Neural cell (in vitro differentiated cells): ENCODE measurements around the gene ACAP1.

Experiments
- EZH2 ChIP-seq: fragments of 200-600, 300-800 bp; shearing (Covaris generic), sonication (generic); IDR thresholded peaks from 2 replicates; pipeline ENCODE4 v1.6.1; 2014; ENCODE audit warnings: antibody characterized with exemption, low read length, borderline replicate concordance, mild to moderate bottlenecking; ENCODE audit not compliant: insufficient read depth, poor library complexity, severe bottlenecking
- TF ChIP-seq, protein P1 (sequence below): fragments of 450-650 bp; IDR thresholded peaks from 2 replicates; pipeline ENCODE4 v1.5.1; 2014; ENCODE audit warnings: antibody characterized with exemption, mild to moderate bottlenecking, moderate library complexity; ENCODE audit not compliant: poor library complexity, severe bottlenecking

DNA sequence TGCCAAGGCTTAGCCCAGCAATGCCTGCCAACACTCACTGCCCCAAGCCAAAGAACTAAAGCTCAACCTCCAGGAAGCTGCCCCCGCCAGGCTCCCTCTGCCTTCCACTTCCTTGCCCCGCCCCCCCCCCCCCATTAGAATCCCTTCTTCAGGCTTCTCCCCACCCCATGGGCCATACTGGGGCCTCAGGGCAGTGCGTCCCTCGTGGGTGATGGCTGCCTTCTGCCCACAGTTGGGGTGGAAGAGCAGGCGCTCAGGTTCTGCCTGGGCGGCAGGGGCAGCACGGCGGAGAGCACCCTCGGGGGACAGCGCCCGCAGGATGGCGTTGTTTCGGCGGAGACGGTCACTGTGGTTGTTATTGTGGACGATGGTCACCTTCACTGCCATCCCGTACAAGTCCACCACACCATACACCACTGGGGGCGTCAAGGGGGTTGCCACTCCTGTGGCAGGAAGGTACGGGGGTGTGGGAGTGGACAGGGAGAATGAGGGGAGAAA lies 11.2 kb upstream of the ACAP1 start:
- TF ChIP-seq, protein P1, sequence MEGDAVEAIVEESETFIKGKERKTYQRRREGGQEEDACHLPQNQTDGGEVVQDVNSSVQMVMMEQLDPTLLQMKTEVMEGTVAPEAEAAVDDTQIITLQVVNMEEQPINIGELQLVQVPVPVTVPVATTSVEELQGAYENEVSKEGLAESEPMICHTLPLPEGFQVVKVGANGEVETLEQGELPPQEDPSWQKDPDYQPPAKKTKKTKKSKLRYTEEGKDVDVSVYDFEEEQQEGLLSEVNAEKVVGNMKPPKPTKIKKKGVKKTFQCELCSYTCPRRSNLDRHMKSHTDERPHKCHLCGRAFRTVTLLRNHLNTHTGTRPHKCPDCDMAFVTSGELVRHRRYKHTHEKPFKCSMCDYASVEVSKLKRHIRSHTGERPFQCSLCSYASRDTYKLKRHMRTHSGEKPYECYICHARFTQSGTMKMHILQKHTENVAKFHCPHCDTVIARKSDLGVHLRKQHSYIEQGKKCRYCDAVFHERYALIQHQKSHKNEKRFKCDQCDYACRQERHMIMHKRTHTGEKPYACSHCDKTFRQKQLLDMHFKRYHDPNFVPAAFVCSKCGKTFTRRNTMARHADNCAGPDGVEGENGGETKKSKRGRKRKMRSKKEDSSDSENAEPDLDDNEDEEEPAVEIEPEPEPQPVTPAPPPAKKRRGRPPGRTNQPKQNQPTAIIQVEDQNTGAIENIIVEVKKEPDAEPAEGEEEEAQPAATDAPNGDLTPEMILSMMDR, result no peak
- TF ChIP-seq EZH2, result no peak
